ENCODE measurements around the gene KCNA4. TPM values are rescaled to one million over a fixed set of nuclear protein-coding genes. Genes with fewer than 3 reads are reported as not detected.

KCNA4 gene
- total and polyA plus RNA-seq, 2 donors: 0.07 to 0.09 TPM

DNA sequence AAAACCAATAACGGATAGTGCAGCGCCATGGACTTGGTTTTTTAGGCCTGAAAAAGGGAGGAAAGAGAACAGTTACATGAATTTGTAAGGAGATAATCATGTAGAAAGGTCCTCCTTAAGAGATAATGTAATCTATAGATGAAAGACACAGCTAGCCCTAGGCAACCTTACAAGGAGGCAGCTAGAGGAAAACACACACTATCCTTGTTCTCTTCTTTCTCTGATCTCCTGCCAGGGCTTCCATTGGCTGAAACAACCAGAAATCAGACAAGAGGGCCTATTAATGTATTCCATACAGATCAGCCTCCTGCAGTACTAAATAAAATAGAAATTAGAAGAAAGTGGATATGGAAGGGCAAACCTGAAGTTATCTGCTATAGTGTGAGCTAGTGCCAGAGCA, 53.0 kb downstream of the KCNA4 start:
- H3K4me1 ChIP-seq (ENCODE audit: control insufficient read depth in 2 of 2, insufficient read depth in 2 of 2, low read length in 2 of 2): no peaks in the 10 kb centered on the region
- no peaks in the 10 kb centered on the region for H3K27me3 ChIP-seq (ENCODE audit: control insufficient read depth in 2 of 2, insufficient read depth in 1 of 2, low read length in 1 of 2)
- H3K4me3 ChIP-seq (ENCODE audit: low read length in 2 of 2): no peak overlapping the region
- H3K36me3 ChIP-seq (ENCODE audit: control insufficient read depth in 2 of 2, insufficient read depth in 2 of 2, low read length in 1 of 2): no peaks in the 10 kb centered on the region
- H3K27ac ChIP-seq (ENCODE audit: low read depth in 1 of 2, low read length in 1 of 2): no peak overlapping the region
- 96% methylated on average over 2 of the region's 2 CpGs for WGBS
- DNase-seq (ENCODE audit: low read depth in 6 of 9, low spot score in 9 of 9): no peak
- no peaks in the 10 kb centered on the region for H3K9me3 ChIP-seq (ENCODE audit: control insufficient read depth in 2 of 2, insufficient read depth in 1 of 2, low read length in 1 of 2)

DNA sequence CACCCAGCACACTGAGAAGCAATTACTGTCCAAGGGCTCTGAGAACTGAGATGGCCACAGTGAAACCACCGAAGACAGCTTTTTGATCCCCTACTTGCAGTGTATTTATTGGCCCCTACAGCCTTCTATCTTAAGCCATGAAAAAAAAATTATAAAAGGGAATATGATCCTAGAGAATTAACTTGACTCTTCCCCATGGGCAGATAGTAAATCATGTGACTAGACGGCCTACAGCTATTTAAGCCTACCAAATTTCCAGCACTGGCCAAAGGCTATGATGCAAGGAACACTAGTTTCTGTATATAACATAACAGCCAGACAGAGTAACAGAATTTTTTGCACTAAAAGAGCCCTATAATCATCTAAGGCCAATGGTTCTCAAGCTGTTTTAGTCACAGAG, 53.8 kb downstream of the KCNA4 start:
- Histone ChIP-seq H3K36me3 (ENCODE audit: control insufficient read depth in 2 of 2, insufficient read depth in 2 of 2, low read length in 1 of 2) (no peaks in the 10 kb centered on the region), H3K27me3 (ENCODE audit: control insufficient read depth in 2 of 2, insufficient read depth in 1 of 2, low read length in 1 of 2) (no peaks in the 10 kb centered on the region), H3K9me3 (ENCODE audit: control insufficient read depth in 2 of 2, insufficient read depth in 1 of 2, low read length in 1 of 2) (no peaks in the 10 kb centered on the region), H3K4me3 (ENCODE audit: low read length in 2 of 2) (no peak overlapping the region), H3K27ac (ENCODE audit: low read depth in 1 of 2, low read length in 1 of 2) (no peak overlapping the region), H3K4me1 (ENCODE audit: control insufficient read depth in 2 of 2, insufficient read depth in 2 of 2, low read length in 2 of 2) (no peaks in the 10 kb centered on the region)
- no peak for DNase-seq (ENCODE audit: low read depth in 6 of 9, low spot score in 9 of 9)
- 92% methylated on average over 2 of the region's 2 CpGs for WGBS

- Histone ChIP-seq H3K4me1 (ENCODE audit: control insufficient read depth in 2 of 2, insufficient read depth in 2 of 2, low read length in 2 of 2) (no peaks in the 10 kb centered on the region), H3K27ac (ENCODE audit: low read depth in 1 of 2, low read length in 1 of 2) (no peak overlapping the region), H3K4me3 (ENCODE audit: low read length in 2 of 2) (no peak overlapping the region), H3K27me3 (ENCODE audit: control insufficient read depth in 2 of 2, insufficient read depth in 1 of 2, low read length in 1 of 2) (no peaks in the 10 kb centered on the region), H3K9me3 (ENCODE audit: control insufficient read depth in 2 of 2, insufficient read depth in 1 of 2, low read length in 1 of 2) (no peaks in the 10 kb centered on the region), H3K36me3 (ENCODE audit: control insufficient read depth in 2 of 2, insufficient read depth in 2 of 2, low read length in 1 of 2) (no peaks in the 10 kb centered on the region)
- no peak for DNase-seq (ENCODE audit: low read depth in 6 of 9, low spot score in 9 of 9)
- 78% methylated on average over 2 of the region's 2 CpGs for WGBS
Observed at GRCh38 chr11:29962243-29962642, 54.6 kb downstream of the KCNA4 start.

Other genes starting within 250 kb of the KCNA4 start
- gene FSHB, start 214.0 kb upstream of the KCNA4 start, total RNA-seq: 0.05 TPM
- 0.30 TPM for gene FSHB, start 214.0 kb upstream of the KCNA4 start, polyA plus RNA-seq